Subcutaneous adipose tissue (tissue), 4 donors: ENCODE data around the gene TPP2. TPM values are rescaled to one million over a fixed set of nuclear protein-coding genes. Genes with fewer than 3 reads are reported as not detected.

ENCODE experiments used
- total RNA-seq, 4 donors: library from RNA; depleted of rRNA; stranded (reverse); fragments of >200 nt; gene quantifications; one replicate each; pipeline ENCODE4 v1.1.0, GENCODE V29; 2016
- TF ChIP-seq, protein P1 (sequence below): fragments of 450-650 bp; IDR thresholded peaks from one replicate; pipeline ENCODE4 v1.5.1; 2016; ENCODE audit warnings: low read depth, mild to moderate bottlenecking, control low read depth, antibody characterized with exemption, moderate library complexity

The TPP2 gene
- total RNA-seq, 4 donors from 2014 or later: 30.9 to 55.6 (median 46.0) TPM

DNA sequence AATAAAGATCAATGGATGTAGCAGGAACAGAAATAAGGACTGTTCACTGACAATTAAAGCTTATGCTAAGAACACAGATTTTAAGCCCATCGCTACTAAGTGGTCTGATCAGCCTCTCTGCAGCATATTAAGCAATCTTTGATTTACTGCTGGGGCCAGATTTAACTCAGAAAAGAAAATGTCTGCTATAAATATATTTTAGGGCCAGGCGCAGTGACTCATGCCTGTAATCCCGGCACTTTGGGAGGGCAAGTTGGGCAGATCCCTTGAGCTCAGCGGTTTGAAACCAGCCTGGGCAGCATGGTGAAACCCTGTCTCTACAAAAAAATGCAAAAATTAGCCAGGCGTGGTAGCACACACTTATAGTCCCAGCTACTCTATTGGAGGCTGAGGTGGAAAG, 55.1 kb downstream of the TPP2 start:
- TF ChIP-seq, protein P1, sequence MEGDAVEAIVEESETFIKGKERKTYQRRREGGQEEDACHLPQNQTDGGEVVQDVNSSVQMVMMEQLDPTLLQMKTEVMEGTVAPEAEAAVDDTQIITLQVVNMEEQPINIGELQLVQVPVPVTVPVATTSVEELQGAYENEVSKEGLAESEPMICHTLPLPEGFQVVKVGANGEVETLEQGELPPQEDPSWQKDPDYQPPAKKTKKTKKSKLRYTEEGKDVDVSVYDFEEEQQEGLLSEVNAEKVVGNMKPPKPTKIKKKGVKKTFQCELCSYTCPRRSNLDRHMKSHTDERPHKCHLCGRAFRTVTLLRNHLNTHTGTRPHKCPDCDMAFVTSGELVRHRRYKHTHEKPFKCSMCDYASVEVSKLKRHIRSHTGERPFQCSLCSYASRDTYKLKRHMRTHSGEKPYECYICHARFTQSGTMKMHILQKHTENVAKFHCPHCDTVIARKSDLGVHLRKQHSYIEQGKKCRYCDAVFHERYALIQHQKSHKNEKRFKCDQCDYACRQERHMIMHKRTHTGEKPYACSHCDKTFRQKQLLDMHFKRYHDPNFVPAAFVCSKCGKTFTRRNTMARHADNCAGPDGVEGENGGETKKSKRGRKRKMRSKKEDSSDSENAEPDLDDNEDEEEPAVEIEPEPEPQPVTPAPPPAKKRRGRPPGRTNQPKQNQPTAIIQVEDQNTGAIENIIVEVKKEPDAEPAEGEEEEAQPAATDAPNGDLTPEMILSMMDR: no peak

DNA sequence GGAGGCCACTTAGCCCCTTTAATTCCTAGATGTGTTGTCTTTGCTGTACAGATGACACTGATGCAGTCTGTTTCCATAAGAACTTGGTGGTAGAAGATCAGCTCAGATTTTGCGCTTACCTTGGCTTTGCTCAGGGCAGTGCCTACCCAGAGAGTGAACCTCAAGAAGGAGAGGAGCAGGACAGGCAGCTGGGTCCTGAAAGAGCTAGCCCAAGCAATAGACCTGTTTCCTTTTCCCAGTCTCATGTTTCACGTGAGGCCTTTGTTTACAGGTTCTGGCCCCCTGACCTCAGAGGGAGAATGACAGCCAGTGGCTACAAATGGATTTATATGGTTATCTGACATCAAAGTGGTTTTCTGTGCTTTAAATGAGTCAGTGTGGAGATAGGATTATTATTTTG, 58.0 kb downstream of the TPP2 start:
- TF ChIP-seq, protein P1: no peak

DNA sequence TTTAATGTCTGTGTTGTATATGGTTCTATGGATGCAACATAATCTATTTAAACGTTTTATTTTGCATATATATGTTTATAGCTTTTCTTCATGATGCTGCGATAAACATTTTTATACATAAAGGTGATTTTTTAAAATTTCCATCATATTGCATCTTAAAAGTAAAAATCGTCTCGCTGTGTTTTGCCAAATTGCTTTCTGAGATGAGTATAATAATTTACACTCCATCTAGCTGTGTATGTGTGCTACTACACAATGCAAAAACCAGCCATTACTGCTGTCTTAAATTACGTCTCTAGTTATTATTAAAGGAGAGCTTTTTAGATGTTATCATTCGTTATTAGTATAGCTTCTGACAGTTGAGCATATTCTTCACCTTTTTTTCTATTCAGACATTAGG, 60.8 kb downstream of the TPP2 start:
- TF ChIP-seq, protein P1: no peak

DNA sequence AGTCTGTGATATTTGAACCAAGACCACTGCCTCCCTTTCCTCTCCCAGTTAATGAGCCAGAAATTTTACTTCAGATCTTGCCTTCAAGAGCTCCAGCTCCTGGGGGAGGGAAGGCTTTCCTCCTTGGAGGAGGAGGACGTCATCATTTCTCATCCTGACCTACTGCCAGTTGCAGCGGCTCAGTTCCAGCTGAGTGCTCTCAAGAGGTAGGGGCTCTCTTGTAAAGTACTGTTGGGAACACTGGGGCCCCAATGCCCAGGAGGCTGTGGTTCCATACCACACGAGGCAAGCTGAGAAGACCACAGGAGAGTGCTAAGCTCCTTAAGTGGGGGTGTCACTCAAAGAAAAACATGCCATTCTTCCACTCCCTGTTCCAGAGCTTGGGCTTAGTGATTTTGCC, 61.9 kb downstream of the TPP2 start:
- TF ChIP-seq, protein P1: no peak

DNA sequence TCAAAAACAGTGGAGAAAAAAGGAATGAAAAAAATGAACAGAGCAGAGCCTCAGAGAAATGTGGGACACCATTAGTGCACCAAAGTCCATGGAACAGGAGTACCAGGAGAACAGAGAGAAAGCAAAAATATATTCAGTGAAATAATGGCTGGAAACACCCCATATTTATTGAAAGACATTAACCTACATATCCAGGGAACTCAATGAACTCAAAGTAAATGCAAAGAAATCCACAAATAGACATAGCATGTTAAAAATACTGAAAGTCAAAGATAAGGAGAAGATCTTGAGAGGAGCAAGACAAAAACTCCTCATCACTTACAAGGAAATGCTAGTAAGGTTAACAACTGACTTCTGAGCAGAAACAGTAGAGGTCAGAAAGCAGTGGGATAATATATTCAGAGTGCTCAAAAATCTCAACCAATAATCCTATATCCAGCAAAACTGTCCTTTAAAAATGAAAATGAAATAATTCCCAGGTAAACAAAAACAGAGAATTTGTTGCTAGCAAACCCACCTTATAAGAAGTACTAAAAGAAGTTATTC, 62.5 kb downstream of the TPP2 start:
- TF ChIP-seq, protein P1: no peak

DNA sequence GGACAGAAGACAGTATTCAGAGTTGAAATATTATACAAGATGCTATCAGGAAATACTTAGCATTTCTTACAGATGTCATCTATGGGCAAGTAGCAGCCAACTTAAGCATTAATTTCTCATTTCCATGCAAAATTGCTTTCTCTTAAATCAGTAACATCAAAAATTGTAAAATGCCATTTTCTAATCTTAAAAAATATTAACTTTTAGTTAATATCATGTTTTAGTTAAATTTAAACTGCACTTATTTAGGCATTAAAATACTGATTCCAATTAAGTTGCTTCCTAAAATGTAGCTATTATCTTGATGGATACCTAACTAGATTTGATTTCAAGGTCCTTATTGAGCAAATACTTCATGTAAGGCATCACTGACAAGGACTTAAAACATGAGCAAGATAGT, 70.2 kb downstream of the TPP2 start:
- TF ChIP-seq, protein P1: no peak

DNA sequence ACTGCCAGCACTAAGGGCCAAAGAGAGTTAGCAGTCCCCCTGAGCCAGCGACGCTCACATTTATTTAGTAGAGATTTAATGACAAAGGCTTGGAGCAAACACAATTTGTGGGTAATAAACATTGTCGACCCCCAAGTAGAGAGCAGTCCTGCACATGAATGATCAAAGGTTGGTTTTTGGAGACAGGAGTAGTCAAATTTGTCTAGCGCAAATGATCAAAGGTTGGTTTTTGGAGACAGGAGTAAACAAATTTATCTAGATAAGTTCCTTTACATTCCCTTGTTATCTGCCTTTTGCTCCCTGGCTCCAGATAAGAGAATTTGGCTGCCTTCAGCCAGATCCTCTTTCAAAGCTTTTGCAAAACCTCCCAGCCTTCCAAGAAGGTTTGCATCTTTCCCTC, 71.1 kb downstream of the TPP2 start:
- TF ChIP-seq, protein P1: no peak
